GM21529 (cell line): ENCODE measurements around the gene SHLD2.
"Not testable (repeated sequence)": the region's sequence is repeated elsewhere in the genome, so short reads cannot be mapped to it uniquely, and the experiment has no call there.

ENCODE experiments used
- ATAC-seq: cut with Tn5 transposase; IDR thresholded peaks from one replicate; pipeline ENCODE4 v1.9.1; 2021; ENCODE audit not compliant: unreplicated experiment

SHLD2 gene

DNA sequence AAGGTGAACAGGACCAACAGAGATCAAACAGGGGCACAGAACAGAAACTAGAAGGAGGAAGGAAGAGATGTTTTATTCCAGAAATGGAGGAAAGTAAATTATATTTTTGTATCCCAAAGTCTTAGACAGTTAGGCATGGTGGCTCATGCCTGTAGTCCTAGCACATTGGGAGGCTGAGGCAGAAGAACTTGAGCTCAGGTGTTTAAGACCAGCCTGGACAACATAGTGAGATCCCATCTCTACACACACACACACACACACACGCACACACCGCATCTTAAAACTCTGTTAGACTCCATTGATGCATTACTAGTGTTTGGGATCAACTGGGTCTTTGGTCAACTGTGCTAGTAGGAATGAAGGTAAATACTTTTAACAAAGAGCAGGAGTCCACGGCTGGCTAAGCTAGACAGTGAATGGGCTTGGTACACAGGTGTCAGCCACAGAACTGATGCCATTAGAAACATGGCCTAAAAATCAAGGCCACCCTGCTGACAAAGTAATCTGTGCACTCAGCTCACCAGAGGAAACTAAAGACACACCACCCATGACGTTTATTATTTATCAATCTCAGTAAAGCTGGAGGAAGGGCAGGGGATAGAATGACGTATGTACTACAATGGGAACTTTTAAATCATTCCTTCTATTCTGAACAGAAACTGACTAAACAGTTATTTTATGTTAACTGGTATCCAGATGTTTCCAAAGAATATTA lies 11.3 kb upstream of the SHLD2 start:
- ATAC-seq: peak; percentile 25

DNA sequence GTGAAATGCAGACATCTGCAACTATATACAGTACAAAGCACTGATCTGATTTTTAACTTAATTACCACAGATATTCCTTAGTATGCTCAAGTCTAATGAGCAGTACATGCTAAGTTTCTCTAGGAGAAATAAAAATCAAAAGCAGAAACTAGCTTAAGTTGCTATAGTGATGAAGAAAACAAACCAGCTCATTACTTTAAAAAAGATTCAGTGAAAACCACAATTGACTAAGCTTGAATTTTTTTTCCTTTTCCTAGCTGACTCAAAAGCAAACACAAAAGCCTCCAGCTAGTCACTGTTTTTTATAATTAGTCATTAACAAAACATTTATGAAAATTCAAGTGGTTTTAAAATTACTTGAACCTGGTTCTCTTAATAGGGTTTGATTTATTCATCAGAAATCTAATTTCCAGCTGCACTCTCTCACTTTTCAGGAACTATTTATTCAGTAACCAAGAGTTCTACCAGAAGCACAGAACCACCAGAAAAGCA lies 10.7 kb upstream of the SHLD2 start:
- peak; percentile 69 for ATAC-seq

DNA sequence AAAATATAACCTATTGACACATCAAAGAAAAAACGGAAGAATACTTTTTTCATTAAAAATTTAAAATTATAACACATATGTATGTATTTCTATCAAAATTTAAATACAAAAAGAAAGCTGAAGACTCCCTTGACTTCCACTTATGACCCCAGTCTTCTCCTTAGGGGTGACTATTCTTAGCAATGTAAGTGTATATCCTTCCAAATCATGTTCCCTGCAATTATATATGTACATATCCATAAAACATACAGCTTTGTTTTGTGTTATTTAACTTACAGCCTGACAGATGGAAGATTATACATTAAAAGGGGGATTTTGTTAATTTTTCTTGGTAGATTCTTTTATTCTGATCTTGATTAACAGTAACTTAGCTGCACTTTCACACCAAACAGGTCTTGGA lies 9.5 kb upstream of the SHLD2 start:
- no peak for ATAC-seq

DNA sequence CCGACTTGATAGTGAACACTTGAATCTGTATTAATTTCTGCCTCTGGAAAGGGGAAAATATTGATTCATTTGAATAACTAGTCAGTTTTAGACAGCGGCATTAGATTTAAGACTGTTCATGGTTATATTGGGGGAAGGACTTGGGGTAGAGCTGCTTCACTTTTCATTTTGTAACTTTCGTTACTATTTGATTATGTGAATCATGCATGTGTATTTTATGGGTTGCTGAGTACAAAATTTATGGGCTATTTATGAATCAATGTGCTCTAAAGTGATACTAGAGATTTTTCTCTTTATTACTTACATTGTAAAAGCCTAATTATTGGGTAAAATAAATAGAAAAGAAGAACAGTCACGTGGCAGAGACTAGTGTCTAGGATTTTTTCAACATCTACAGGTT lies 5.3 kb upstream of the SHLD2 start:
- no peak for ATAC-seq

DNA sequence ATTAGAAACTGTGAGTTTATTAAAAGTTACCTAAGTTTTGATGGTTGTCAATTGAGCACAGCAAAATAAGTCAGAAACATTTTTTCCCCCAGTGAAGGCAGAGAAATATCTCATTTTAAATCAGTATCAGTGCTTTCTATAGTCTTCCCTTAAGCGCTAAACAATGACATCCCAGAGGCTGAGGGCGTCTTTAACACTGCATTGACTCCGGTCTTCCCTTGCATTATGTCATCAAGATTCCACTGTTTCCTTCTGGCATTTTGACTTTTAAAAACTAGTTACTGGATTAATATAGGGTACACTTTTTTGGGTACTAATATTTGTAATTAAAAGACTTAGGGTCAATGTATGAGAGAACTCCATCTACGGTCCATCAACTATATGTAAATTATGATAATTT lies 4.2 kb upstream of the SHLD2 start:
- no peak for ATAC-seq

DNA sequence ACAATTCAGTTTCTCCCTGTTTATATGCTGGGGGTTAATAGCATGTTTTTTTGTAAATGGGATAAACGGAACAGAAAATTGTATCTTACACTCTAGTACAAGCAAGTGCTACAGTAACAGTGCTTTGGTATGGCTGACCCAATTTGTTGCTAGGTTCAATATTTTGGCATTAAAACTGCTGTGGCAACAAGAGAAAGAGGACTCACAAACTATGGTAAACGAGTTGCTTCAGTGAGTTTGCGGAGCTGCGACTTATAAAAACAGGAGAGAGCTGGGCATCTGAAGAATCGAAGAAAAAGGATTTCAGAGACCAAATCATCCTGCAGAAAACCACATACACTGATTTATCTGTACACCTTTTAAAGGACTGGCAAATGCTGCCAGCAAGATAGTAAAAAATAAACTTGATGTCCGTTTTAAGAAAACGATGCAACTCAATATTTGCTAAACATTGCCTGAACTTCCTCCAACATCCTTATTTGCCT lies 2.6 kb upstream of the SHLD2 start:
- no peak for ATAC-seq

DNA sequence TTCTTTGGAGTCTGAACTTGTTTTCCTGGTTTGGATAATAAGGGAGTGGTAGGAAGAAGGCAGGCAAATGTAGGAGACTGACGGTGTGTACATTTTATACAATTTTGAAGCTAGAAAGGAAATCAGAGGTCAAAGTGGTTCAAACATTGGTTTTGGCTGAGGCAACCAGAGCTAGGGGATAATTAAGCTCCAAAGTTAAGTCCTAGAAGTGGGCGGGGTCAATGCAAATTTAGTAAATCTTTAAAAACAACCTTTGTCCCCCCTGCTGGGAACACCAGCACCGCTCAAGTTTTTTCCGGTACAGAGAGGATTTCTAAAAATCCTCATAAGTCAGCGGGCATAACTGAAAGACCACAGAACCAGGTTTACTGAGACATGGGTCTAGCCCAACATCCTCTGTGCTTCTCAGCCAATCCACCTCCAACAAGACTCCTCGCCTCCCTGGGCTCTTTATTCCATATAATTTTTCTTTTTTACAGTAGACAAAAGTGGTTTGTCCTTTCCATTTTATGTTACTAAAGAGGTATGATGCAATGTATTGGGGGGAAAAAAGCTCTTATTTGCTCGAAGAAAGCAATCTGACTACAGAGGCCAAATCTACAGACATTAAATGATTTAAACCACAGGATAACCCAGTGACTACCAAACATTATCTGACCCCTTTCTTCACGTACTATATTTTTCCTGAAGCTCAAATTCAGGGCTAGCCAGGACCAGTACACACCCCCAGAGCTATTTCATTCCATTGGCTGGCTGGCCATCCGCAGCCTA lies 2.0 kb upstream of the SHLD2 start:
- no peak for ATAC-seq

DNA sequence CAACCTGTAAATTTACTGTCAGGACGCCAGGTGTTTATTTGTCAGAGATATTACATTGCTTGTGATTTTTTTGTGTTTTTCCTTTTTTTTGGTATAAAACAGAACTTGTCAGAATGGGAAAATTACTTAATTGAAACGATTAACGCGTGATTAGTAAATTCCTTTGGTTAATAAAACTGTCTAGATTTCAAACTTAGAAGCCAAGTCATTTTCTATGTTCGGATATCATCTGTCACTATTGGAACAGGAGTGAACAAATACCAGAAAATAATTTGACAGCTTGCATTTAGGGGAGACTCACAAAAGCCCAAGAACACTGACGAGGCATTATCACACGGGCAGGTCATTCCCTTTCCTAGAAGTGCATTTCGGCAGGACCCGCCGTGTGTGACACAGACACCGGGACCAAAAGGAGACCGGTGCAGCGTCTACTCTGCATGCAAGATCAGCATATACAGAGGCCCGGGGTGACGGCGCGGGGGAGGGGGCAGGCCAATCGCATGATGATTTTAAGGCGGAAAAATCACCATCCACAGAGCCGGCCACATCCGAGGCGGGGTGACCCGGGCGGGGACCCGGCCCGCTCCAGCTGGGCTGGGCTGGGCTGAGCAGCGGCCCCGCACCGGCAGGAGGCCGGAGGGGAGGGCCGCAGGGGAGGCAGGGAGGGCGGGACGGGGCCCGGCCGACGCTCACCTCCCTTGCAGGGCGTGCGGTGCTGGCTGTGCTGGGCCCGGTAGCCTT lies 1.2 kb upstream of the SHLD2 start:
- ATAC-seq: peak; percentile 30

DNA sequence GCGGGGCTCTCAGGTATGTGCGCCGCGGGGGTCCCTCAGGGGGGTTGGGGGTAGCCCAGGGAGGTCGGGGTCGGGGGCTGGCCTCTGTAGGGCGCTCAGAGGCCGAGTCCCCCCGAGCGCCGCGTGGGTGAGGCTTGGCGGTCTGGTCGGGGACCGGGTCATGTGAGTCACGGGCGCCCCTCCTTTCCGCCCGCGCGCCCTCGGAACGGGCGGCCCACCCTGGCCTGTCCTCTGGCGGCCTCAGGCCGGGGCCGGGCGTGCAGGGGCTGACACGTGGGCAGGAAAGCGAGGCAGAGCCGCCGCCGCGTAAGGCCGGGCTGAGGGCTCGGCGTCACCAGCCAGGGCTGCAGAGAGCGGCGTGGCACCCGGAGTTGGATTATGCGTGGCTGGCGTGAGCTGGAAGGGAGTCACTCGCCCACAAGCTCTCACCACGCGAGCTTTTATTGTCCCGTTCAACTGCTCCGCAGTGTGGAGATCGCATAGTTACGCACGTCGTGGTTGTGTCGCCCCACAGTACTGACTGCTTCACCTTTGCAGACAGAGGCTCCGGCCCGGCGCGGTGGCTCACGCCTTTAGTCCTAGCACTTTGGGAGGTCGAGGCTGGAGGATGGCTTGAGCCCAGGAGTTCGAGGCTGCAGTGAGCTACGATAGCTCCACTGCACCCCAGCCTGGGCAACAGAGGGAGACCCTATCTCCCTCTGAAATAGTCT lies 385 bp downstream of the SHLD2 start:
- ATAC-seq: peak; percentile 53

DNA sequence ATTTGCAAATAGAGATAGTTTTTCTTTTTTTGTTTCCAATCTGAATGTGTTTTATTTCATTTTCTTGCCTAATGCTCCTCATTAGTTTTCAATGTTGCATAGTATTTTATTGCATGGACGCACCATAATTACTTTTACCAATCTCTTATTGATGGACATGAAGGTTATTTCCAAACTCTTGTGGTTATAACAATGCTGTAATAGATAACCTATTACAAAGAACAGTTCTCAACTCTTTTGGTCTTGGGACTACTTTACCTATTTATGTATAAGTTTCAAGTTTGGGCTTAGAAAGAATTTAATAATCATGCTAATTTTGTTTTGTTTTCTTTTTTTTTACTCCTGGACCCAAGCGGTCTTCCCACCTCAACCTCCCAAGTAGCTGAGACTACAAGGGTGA lies 7.0 kb downstream of the SHLD2 start:
- no peak for ATAC-seq

DNA sequence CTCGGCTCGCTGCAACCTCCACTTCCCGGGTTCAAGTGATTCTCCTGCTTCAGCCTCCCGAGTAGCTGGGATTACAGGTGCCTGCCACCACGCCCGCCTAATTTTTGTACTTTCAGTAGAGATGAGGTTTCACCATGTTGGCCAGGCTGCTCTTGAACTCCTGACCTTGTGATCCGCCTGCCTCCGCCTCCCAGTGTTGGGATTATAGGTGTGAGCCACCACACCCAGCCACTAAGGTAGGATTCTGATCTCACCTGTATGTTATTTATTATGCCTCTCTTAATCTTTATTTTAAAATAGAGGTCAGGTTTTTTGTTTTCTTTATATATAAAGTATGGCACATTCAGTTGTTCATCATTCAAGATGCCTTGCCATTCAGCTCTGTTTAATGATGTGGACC lies 9.7 kb downstream of the SHLD2 start:
- not testable (repeated sequence) for ATAC-seq

DNA sequence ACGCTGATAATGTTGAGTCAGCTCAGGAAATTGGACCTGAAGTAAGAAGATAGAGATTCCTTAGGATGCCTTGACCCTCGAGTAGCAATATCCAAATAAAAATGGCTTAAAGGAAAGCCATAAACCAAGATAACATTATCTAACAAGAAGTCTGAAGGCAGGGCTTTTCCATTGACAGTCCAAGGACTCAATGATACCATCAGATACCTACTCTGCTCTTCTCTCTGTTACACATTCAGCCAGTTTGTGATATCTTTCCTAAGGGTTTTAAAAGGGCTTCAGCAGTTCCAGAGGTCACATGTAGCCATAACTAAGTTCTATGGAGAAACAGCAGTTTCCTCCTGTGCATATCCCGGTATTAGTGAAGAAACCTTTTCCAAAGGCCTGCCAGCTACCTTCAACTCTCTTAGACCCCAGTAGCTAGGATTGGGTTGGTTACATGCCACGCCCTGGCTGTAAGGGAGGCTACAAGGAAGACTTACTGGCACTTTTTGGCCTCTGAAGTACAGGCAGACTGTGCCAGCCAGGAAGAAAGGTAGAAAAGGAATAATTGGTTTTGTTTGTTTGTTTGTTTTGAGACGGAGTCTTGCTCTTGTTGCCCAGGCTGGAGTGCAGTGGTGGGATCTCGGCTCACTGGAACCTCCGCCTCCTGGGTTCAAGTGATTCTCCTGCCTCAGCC lies 10.6 kb downstream of the SHLD2 start:
- no peak for ATAC-seq

DNA sequence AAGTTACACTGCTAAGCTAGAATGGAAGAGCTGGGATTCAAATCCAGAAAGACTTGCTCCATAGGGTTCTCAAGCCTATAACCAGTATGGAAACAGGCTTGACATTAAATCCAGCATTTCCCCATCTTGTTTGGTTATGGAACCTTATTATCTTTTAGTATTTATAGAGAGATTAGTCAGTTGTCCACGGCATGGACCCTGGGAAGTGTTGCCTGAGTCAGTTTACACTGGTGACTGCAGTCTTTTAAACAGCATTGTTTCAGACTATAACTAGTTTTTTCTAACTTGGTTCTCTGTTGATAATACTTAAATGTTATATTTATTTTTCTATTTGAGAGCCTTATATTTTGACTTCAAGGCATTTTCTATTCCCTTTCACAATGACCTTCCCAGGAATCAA lies 23.1 kb downstream of the SHLD2 start:
- not testable (repeated sequence) for ATAC-seq

DNA sequence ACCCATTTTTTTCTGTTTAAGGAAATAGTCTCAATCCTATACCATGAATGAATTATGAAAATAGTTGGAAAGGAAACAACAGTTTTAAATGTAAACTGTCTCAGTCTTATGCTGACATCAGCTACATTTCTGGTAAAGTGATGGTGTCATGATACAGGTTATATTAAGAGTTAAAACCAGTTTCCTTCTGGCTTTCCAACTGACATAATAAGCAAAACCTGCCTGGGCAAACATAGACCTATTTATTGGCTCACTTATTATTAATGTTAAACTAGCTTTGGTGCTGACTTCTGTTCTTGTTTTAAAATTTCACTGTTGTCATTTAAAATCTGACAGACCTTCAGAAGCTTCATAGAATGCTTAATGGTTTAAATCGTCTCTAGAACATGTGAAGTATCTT lies 24.0 kb downstream of the SHLD2 start:
- not testable (repeated sequence) for ATAC-seq

DNA sequence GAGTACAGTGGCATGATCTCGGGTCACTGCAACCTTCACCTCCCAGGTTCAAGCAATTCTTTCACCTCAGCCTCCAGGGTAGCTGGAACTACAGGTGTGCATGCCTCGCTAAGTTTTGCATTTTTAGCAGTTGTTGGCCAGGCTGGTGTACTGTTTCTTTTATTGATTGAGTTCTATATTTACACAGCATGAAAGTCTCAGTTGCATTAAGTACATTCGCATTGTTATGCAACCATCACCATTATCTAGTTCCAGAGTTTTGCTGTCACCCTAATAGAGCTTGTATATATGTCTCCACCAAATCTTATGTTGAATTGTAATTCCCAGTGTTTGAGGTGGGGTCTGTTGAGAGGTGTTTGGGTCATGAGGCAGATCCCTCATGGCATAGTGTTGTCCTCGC lies 28.3 kb downstream of the SHLD2 start:
- ATAC-seq: not testable (repeated sequence)

DNA sequence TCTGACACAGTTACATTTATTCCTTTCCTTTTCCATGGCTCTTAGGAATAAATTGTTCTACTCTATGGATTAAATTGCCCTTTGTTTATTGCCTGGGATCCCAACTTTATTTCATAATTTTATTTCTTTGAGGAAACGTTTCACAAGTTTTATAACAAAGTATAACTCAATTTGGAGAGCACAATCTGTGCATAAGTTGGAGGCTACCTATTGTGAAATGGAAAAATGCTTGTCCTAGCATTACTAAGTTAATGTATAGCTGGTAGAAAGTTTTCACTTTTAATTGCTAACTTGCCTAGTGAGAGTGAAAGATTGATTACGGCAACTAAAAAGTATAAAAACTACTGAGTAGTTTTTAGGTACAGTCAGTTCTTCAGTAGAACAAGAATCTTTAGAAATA lies 32.0 kb downstream of the SHLD2 start:
- ATAC-seq: not testable (repeated sequence)

DNA sequence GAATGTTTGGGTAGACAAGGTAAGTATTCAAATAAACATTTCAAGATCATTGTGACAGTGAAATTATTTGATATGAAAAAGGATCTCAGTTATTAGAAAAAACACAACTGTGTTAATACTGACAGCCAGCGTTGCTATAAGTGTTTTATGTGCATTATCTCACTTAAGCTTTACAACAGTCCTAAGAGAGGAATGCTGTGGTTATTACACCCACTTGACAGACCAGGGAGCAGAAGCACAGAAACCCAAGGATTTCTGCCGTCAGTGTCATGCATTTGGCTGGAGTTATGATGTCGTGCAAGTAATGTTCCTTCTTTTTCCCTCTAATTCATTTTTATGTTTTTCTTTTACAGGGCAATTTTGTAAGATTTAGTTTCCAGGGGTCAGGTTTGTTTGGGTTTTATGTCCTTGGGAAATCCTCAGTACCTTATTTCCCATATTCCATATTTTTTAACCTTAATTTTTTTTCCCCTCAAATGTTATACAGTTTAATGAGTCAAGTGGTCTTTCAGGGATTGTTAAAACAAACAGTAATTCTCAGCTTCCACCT lies 32.7 kb downstream of the SHLD2 start:
- ATAC-seq: not testable (repeated sequence)

DNA sequence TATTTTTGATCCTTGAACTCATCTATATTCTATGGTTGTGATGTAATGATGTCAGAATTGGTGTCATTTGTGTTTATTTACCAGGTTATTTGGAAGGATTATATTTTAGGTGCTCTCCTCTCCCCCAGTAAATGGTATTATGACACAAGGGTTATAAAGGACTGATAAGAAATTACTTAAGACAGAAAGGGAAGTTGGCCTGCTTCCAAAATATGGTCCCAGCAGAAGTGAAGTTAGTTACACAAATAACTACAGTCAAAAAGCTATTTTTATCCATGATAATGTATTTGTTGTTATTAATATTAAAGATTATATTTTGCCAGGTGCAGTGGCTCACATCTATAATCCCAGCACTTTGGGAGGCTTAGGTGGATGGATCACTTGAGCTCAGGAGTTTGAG lies 37.2 kb downstream of the SHLD2 start:
- ATAC-seq: not testable (repeated sequence)

DNA sequence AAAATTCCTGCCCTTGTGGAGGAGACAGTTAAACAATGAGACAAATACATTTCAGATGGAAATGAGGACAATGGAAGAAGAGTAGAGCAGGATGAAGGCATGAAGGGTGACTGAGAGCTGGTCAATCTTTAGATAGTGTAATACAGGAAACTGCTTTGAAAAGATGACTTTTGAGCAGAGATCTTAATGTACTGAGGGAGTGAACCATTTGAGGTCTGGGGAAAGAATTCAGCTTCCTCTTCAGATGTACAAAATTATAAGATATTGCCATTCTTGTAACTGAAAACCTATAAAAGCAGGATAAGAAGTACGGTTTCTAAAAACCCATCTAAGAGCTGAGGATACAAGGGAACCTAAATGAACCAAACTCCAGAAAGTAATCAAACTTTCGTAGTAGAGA lies 38.9 kb downstream of the SHLD2 start:
- not testable (repeated sequence) for ATAC-seq

DNA sequence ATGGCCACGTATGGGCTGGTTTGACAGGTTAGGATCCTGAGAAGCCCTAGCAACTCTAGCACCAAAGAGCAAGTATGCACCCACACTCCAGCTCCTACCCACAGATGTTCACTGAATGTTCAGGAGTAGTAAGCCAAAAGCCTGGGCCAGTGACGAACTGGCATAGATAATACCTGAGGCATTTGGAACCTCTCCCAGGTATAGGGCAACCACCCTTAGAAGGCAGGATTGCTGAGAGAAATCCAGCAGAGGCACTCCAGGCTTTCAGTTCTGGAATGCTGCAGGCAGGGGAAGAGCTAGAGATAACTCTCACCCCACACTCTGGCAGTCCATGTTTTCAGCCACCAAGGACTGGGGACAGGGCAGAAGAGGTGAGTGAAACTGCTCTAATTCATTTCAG lies 39.4 kb downstream of the SHLD2 start:
- not testable (repeated sequence) for ATAC-seq
